Tibial artery (tissue), 4 donors: Measurements from ENCODE around the gene DPP6.
"Not testable (repeated sequence)": the region's sequence is repeated elsewhere in the genome, so short reads cannot be mapped to it uniquely, and the experiment has no call there.

Experiments
- DNase-seq, 2 donors: peaks; one replicate each; pipeline ENCODE4 v3.0.0-alpha.2; 2019
- H3K27ac ChIP-seq, 2 donors: fragments of 200-600 bp; sonication (generic) in 1 of 2; 1 replicate in 1 of 2; 2 replicates in 1 of 2; pipeline ENCODE4 v1.5.1; 2018 to 2019; ENCODE audit warnings: mild to moderate bottlenecking in 1 of 2
- H3K27me3 ChIP-seq, 2 donors: fragments of 200-600 bp; sonication (generic) in 1 of 2; one replicate each; pipeline versions ENCODE4 v1.5.1 to v1.6.0; 2016 to 2019
- H3K36me3 ChIP-seq, 3 donors: fragments of 200-600 bp; sonication (generic) in 2 of 3; one replicate each; pipeline ENCODE4 v1.5.1; 2016 to 2019; ENCODE audit warnings: mild to moderate bottlenecking in 2 of 3
- H3K4me1 ChIP-seq, 4 donors: fragments of 200-600 bp; sonication (generic) in 2 of 4; 1 replicate in 3 of 4; 2 replicates in 1 of 4; pipeline ENCODE4 v1.5.1; 2016 to 2019
- H3K4me3 ChIP-seq, 2 donors: fragments of 200-600 bp; sonication (generic) in 1 of 2; 1 replicate in 1 of 2; 2 replicates in 1 of 2; pipeline ENCODE4 v1.5.1; 2018 to 2019; ENCODE audit warnings: mild to moderate bottlenecking in 2 of 2
- H3K9me3 ChIP-seq, 3 donors: fragments of 200-600 bp; sonication (generic) in 1 of 3; one replicate each; pipeline ENCODE4 v1.5.1; 2016 to 2019
- CTCF ChIP-seq, 2 experiments: fragments of 200-600 bp in 1 of 2; fragments of 450-650 bp in 1 of 2; IDR thresholded peaks; one replicate each; pipeline ENCODE4 v1.5.1; 2017 to 2019; ENCODE audit warnings: antibody characterized with exemption in 2 of 2, mild to moderate bottlenecking in 1 of 2, moderate library complexity in 1 of 2
- intact Hi-C: fragments of 100-400 bp; cut with DNase I; formaldehyde crosslinking; loops from one replicate; pipeline ENCODE4 v1.15.0; 2023; ENCODE audit warnings: low total_unique reads

Gene DPP6

GRCh38 chr7:154148791-154149516 lies 96.8 kb downstream of the DPP6 start:
- intact Hi-C loops, H3K36me3 ChIP-seq, H3K4me1 ChIP-seq, H3K27ac ChIP-seq, DNase-seq, H3K9me3 ChIP-seq, H3K27me3 ChIP-seq, H3K4me3 ChIP-seq: not testable (repeated sequence)

GRCh38 chr7:154150656-154151055 lies 98.5 kb downstream of the DPP6 start:
- H3K4me3 ChIP-seq, H3K27me3 ChIP-seq, H3K27ac ChIP-seq, DNase-seq, intact Hi-C loops, H3K36me3 ChIP-seq, H3K9me3 ChIP-seq, H3K4me1 ChIP-seq: not testable (repeated sequence)

GRCh38 chr7:154151306-154151705 lies 99.1 kb downstream of the DPP6 start:
- H3K4me3 ChIP-seq, H3K9me3 ChIP-seq, DNase-seq, intact Hi-C loops, H3K27me3 ChIP-seq, H3K27ac ChIP-seq, H3K36me3 ChIP-seq, H3K4me1 ChIP-seq: not testable (repeated sequence)

- H3K36me3 ChIP-seq, H3K4me1 ChIP-seq, H3K4me3 ChIP-seq, H3K27me3 ChIP-seq, H3K27ac ChIP-seq, DNase-seq, intact Hi-C loops, H3K9me3 ChIP-seq: not testable (repeated sequence)
Measured at GRCh38 chr7:154155928-154156327, 103.7 kb downstream of the DPP6 start.

- H3K4me3 ChIP-seq, DNase-seq, intact Hi-C loops, H3K36me3 ChIP-seq, H3K9me3 ChIP-seq, H3K27me3 ChIP-seq, H3K27ac ChIP-seq, H3K4me1 ChIP-seq: not testable (repeated sequence)
Measured at GRCh38 chr7:154162921-154163320, 110.7 kb downstream of the DPP6 start.

- H3K9me3 ChIP-seq, H3K27ac ChIP-seq, intact Hi-C loops, H3K4me1 ChIP-seq, H3K27me3 ChIP-seq, H3K4me3 ChIP-seq, H3K36me3 ChIP-seq, DNase-seq: not testable (repeated sequence)
Measured at GRCh38 chr7:154163642-154164041, 111.4 kb downstream of the DPP6 start.

- intact Hi-C loops: no loop called here
- Histone ChIP-seq H3K4me3 (no peak overlapping the region), H3K9me3 (no peaks in the 10 kb centered on the region), H3K4me1 (no peaks in the 10 kb centered on the region), H3K27ac (no peak overlapping the region), H3K36me3 (no peaks in the 10 kb centered on the region), H3K27me3 (no peaks in the 10 kb centered on the region)
- TF ChIP-seq CTCF (IDR thresholded peaks at IDR 0.05): no peak
- DNase-seq: no peak
Measured at GRCh38 chr7:154167051-154167450, 114.9 kb downstream of the DPP6 start.

GRCh38 chr7:154167807-154168206 lies 115.6 kb downstream of the DPP6 start:
- no peaks in the 10 kb centered on the region for H3K36me3 ChIP-seq
- H3K9me3 ChIP-seq: no peaks in the 10 kb centered on the region
- H3K27ac ChIP-seq: no peak overlapping the region
- intact Hi-C loops: no loop called here
- H3K4me3 ChIP-seq: no peak overlapping the region
- no peaks in the 10 kb centered on the region for H3K27me3 ChIP-seq
- H3K4me1 ChIP-seq: no peaks in the 10 kb centered on the region
- no peak for DNase-seq
- TF ChIP-seq CTCF (IDR thresholded peaks at IDR 0.05): no peak

GRCh38 chr7:154171422-154171821 lies 119.2 kb downstream of the DPP6 start:
- no peak for DNase-seq
- Histone ChIP-seq H3K4me3 (no peak overlapping the region), H3K27me3 (no peaks in the 10 kb centered on the region), H3K36me3 (no peaks in the 10 kb centered on the region), H3K9me3 (no peaks in the 10 kb centered on the region), H3K27ac (no peak overlapping the region), H3K4me1 (no peaks in the 10 kb centered on the region)
- intact Hi-C loops: no loop called here
- no peak for TF ChIP-seq CTCF (IDR thresholded peaks at IDR 0.05)
